Effector memory CD8-positive, alpha-beta T cell (primary cell): ENCODE results near the gene NRIP1.
A peak's percentile ranks its signal among the peaks of the same experiment; 100 is the strongest.

Experiments
- ATAC-seq: fragments of 150-1000 bp; cut with Tn5 transposase; replicated peaks from 2 replicates; pipeline ENCODE4 v1.10.0; 2021; ENCODE audit warnings: mild to moderate bottlenecking, moderate library complexity
- DNase-seq, 3 experiments: peaks; one replicate each; pipeline ENCODE4 v3.0.0; 2021
- H3K27ac Mint-ChIP-seq, 2 donors: one replicate each; pipeline ENCODE4 v1.8.0; 2022; ENCODE audit warnings: mild to moderate bottlenecking in 2 of 2, mixed read lengths in 2 of 2, moderate library complexity in 2 of 2
- H3K27me3 Mint-ChIP-seq, 2 donors: one replicate each; pipeline ENCODE4 v1.8.0; 2022; ENCODE audit warnings: mixed read lengths in 2 of 2
- H3K36me3 Mint-ChIP-seq: one replicate; pipeline ENCODE4 v1.8.0; 2022; ENCODE audit warnings: mild to moderate bottlenecking, moderate library complexity, mixed read lengths; ENCODE audit not compliant: insufficient read depth
- H3K4me1 Mint-ChIP-seq, 2 donors: one replicate each; pipeline ENCODE4 v1.8.0; 2022; ENCODE audit warnings: low read depth in 2 of 2, mixed read lengths in 2 of 2
- H3K4me3 Mint-ChIP-seq, 2 donors: one replicate each; pipeline ENCODE4 v1.8.0; 2022; ENCODE audit warnings: mild to moderate bottlenecking in 2 of 2, mixed read lengths in 2 of 2, moderate library complexity in 2 of 2
- H3K9me3 Mint-ChIP-seq, 2 donors: one replicate each; pipeline ENCODE4 v1.8.0; 2022; ENCODE audit warnings: mixed read lengths in 2 of 2

Gene NRIP1

GRCh38 chr21:15026370-15026769 lies 38.4 kb downstream of the NRIP1 start:
- Mint-ChIP-seq H3K4me3 (no peak overlapping the region), H3K27ac (no peak overlapping the region), H3K36me3 (no peaks in the 10 kb centered on the region), H3K4me1 (peaks cover 17 to 35% of the 10 kb centered on the region in 2 donors), H3K9me3 (no peaks in the 10 kb centered on the region), H3K27me3 (no peaks in the 10 kb centered on the region)
- DNase-seq, result no peak
- no peak for ATAC-seq

DNA sequence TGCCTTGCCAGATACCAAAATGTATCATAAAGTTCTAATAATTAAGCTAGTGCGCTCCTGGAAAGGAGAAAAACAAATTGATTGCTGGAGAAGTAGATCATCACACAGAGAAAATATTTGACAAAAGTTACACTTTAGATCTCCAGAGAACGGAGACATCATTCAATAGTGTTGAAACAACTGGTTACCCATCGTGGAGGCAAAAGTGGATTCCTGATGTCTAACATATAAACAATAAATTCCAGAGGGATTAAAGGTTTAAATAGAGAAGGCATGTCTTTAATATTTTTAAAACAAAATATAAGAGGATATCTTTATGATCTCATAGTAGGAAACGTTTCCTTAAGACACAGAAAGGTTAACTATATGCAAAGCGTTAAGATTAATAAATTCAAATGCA lies 41.0 kb downstream of the NRIP1 start:
- ATAC-seq, result no peak
- no peak for DNase-seq
- no peak overlapping the region for H3K4me3 Mint-ChIP-seq
- no peaks in the 10 kb centered on the region for H3K27me3 Mint-ChIP-seq
- H3K36me3 Mint-ChIP-seq, result no peaks in the 10 kb centered on the region
- H3K9me3 Mint-ChIP-seq, result no peaks in the 10 kb centered on the region
- H3K4me1 Mint-ChIP-seq, result peaks cover 14 to 21% of the 10 kb centered on the region in 2 donors
- H3K27ac Mint-ChIP-seq, result no peak overlapping the region

DNA sequence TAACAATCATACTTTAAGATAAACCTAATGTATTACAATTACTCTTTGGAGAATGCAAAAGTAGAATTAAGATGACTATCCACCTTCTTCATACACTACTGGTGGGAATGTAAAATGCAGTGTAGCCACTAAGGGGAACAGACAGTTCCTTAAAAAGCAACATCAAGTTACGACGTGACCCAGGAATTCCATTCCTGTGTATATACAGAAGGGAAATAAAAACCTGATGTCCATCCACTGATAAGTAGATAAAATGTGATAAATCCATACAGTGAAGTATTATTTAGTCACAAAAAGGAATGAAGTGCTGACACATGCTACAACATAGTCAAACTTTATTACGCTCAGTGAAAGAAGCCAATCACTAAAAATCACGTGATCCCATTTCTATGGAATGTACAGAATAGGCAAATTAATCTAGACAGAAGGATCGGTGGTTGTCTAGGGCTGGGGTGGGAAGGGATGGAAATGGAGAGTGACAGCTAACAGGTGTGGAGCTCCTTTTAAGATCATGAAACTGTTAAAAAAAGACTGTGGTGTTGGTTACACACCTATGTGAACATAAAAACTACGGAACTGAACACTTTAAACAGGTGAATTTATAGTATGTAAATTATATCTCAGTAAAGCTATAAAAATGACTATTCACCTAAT lies 42.1 kb downstream of the NRIP1 start:
- no peaks in the 10 kb centered on the region for H3K27me3 Mint-ChIP-seq
- no peaks in the 10 kb centered on the region for H3K36me3 Mint-ChIP-seq
- no peak overlapping the region for H3K4me3 Mint-ChIP-seq
- no peak for ATAC-seq
- no peaks in the 10 kb centered on the region for H3K9me3 Mint-ChIP-seq
- H3K27ac Mint-ChIP-seq, result no peak overlapping the region
- no peak for DNase-seq
- peaks cover 19 to 20% of the 10 kb centered on the region in 2 donors for H3K4me1 Mint-ChIP-seq

GRCh38 chr21:15020797-15021196 lies 44.0 kb downstream of the NRIP1 start:
- Mint-ChIP-seq H3K36me3 (no peaks in the 10 kb centered on the region), H3K27me3 (no peaks in the 10 kb centered on the region), H3K9me3 (no peaks in the 10 kb centered on the region), H3K4me1 (peaks cover 15 to 16% of the 10 kb centered on the region in 2 donors), H3K27ac (no peak overlapping the region), H3K4me3 (no peak overlapping the region)
- ATAC-seq, result no peak
- DNase-seq, result no peak

- Mint-ChIP-seq H3K27me3 (no peaks in the 10 kb centered on the region), H3K36me3 (no peaks in the 10 kb centered on the region), H3K4me1 (peaks cover 11 to 15% of the 10 kb centered on the region in 2 donors), H3K9me3 (no peaks in the 10 kb centered on the region), H3K27ac (no peak overlapping the region), H3K4me3 (no peak overlapping the region)
- DNase-seq (no peak), ATAC-seq (no peak)
Observed at GRCh38 chr21:15018382-15018781, 46.4 kb downstream of the NRIP1 start.

DNA sequence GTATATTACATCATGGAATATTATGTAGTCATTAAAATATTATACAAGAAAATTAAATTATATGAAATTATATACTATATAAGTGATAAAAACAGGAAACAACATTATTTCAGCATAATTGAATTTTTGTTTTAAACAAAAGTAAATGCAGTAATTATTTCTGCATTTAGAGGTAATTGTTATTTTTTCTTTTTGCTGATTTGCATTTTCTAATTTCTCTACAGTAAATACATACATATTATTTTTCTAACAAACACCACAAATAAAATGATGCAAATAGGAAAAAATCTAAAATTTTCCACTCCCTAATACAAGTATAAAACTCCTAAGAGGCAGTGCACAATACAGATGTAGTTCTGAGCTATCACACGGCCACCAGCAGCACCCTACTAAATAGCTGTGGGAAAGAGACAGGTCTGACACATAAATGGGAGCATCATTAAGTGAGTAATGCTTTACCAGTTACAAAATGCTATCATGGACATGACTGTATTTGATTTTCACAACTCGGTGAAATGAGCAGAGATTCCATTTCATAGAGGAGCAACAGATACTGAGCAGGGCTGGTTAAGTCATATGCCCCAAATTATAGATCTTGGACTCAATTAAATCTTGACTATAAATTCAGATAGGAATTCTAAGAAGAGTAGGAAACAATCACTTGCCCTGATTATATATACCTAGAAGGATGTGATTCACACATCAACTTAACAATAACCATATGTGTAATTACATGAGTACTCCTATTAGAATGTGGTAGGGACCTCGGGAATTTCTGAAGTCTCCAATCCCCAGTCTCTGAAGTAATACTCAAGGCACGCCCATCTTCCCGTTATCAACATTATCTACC lies 49.0 kb downstream of the NRIP1 start:
- Mint-ChIP-seq H3K9me3 (no peaks in the 10 kb centered on the region), H3K4me1 (peaks cover 5 to 9% of the 10 kb centered on the region in 2 donors), H3K36me3 (peaks cover 12% of the 10 kb centered on the region), H3K27me3 (no peaks in the 10 kb centered on the region), H3K27ac (no peak overlapping the region), H3K4me3 (no peak overlapping the region)
- ATAC-seq (no peak), DNase-seq (no peak)

DNA sequence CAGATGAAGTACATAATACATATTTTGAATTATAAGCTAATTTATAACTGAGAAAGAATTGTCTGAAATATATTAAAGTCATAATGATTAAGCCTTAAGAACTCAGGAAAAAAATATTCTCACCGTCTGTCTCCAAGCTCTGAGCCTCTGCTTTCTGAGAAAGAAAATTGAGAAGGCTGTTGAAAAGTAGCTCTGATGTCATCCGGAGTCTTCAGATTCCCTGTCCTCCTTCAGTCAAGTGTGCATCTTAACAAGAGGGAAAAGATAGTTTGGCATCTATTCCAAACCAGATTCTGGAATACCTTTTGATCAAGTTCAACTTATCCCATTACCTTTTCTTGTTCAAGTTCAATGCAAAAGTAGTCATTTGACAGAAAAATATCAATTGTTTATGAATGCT lies 50.6 kb downstream of the NRIP1 start:
- H3K27me3 Mint-ChIP-seq, result no peaks in the 10 kb centered on the region
- ATAC-seq (no peak), DNase-seq (no peak)
- H3K4me3 Mint-ChIP-seq, result no peak overlapping the region
- H3K27ac Mint-ChIP-seq, result no peak overlapping the region
- no peaks in the 10 kb centered on the region for H3K9me3 Mint-ChIP-seq
- H3K36me3 Mint-ChIP-seq, result peaks cover 12% of the 10 kb centered on the region
- H3K4me1 Mint-ChIP-seq, result peaks cover 6 to 7% of the 10 kb centered on the region in 2 donors

DNA sequence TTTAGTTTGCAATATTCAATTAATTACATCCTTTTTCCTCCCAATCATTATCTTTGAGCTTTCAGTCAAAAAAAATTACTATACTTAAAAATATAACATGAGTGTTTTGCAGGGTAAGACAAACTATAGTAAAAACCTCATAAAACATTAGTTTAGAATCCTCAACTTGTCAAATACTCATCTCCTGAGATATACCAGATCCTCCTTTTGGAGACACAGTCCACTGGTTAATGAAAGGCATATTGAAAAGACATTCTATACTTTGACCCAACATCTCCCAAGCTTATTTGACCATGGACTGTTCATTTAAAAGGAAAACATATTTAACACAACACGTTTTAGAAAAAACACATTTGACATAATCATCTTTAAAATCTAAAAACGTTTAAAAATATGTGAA lies 52.8 kb downstream of the NRIP1 start:
- DNase-seq (no peak), ATAC-seq (no peak)
- peaks cover 12% of the 10 kb centered on the region for H3K36me3 Mint-ChIP-seq
- no peaks in the 10 kb centered on the region for H3K27me3 Mint-ChIP-seq
- peaks cover under 1 to 14% of the 10 kb centered on the region in 2 donors for H3K4me1 Mint-ChIP-seq
- no peaks in the 10 kb centered on the region for H3K9me3 Mint-ChIP-seq
- no peak overlapping the region for H3K4me3 Mint-ChIP-seq
- no peak overlapping the region for H3K27ac Mint-ChIP-seq

DNA sequence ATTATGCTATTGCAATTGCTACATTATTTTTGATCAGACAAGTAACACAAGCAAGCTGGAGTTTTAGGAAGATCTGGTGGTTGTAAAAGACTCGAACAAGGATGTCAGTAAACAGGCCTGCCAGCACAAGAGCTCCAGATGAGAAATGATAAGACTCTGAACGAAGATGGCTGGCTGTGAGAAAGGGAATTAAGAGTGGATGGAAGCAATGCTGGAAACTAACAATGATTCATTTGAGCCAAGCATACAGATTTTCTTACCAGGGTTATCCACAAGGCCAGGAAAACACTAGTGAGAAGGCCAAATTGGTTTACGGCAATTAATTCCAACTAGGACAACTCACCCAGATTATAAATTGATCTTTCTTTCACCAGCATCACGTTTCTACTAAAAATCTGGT lies 54.2 kb downstream of the NRIP1 start:
- Mint-ChIP-seq H3K36me3 (peaks cover 14% of the 10 kb centered on the region), H3K9me3 (no peaks in the 10 kb centered on the region), H3K4me3 (no peak overlapping the region), H3K27me3 (no peaks in the 10 kb centered on the region), H3K4me1 (peaks cover 9 to 20% of the 10 kb centered on the region in 2 donors), H3K27ac (no peak overlapping the region)
- DNase-seq, result no peak
- ATAC-seq, result no peak

- H3K36me3 Mint-ChIP-seq, result peaks cover 14% of the 10 kb centered on the region
- H3K4me1 Mint-ChIP-seq, result peaks cover 9 to 19% of the 10 kb centered on the region in 2 donors
- H3K4me3 Mint-ChIP-seq, result no peak overlapping the region
- H3K27me3 Mint-ChIP-seq, result no peaks in the 10 kb centered on the region
- H3K27ac Mint-ChIP-seq, result no peak overlapping the region
- ATAC-seq (no peak), DNase-seq (no peak)
- no peaks in the 10 kb centered on the region for H3K9me3 Mint-ChIP-seq
Observed at GRCh38 chr21:15009837-15010363, 54.9 kb downstream of the NRIP1 start.

DNA sequence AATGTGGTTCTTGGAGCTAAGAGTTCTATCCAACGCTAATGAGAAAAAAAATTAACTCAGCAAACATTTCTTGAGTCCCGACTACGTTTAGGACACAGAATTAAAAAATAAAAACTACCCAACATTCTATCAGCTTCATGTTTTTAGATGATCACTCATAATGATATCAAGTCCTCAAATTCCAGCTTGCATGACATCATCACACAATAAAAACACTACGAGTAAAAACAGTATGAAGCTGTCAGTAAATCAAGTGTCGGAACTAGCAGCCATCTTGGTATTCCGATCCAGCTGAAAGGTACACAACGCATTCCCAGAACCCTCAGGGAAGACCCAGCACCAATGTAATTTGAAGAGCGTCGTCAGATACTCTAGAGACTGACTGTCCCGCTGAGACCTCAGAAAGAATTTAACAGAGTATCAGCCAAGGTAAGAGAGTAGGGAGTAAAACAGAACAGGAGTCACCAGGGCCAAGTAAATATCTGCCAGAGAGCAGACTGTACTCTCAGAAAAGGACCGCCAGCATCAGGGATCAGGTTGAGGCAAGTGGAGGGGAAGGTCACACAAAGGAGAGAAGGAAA lies 57.0 kb downstream of the NRIP1 start:
- Mint-ChIP-seq H3K27me3 (no peaks in the 10 kb centered on the region), H3K4me1 (peaks cover 20 to 25% of the 10 kb centered on the region in 2 donors), H3K9me3 (no peaks in the 10 kb centered on the region), H3K27ac (no peak overlapping the region), H3K36me3 (peaks cover 13% of the 10 kb centered on the region), H3K4me3 (no peak overlapping the region)
- no peak for DNase-seq
- ATAC-seq, result no peak

DNA sequence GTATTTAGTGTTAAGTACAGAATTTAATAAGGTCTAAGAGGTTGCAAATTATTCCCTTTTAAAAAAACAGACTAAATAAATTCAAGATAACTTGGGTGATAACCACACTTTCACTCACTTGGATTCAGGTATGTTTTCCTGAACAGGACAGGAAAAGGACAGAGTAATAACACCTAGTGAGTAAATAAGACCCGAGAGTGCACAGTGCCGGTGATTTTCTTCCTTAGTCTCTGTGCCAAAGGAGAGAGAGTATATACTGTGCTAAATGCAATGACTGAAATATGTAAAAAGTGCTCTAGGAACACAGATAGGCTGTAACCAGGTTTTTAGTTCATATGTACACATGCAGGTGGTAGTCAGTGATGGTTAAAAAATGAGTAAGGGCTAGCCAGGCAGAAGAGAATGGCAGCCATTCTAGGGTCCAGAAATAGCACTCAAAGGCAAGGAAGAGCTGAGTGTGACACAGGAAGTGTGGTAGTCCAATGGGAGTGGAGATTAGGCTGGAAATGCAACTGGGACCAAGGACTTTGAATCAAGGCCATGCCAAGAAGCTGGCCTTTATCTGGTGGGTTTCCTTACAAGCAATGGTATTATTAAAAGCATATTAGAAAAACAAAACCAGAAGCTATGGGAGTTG lies 58.1 kb downstream of the NRIP1 start:
- H3K36me3 Mint-ChIP-seq, result peaks cover 2% of the 10 kb centered on the region
- ATAC-seq (no peak), DNase-seq (no peak)
- H3K9me3 Mint-ChIP-seq, result no peaks in the 10 kb centered on the region
- H3K4me3 Mint-ChIP-seq, result no peak overlapping the region
- H3K27ac Mint-ChIP-seq, result peak overlapping the region in 1 of 2 donors; percentile 75
- peaks cover 26 to 31% of the 10 kb centered on the region in 2 donors for H3K4me1 Mint-ChIP-seq
- no peaks in the 10 kb centered on the region for H3K27me3 Mint-ChIP-seq

DNA sequence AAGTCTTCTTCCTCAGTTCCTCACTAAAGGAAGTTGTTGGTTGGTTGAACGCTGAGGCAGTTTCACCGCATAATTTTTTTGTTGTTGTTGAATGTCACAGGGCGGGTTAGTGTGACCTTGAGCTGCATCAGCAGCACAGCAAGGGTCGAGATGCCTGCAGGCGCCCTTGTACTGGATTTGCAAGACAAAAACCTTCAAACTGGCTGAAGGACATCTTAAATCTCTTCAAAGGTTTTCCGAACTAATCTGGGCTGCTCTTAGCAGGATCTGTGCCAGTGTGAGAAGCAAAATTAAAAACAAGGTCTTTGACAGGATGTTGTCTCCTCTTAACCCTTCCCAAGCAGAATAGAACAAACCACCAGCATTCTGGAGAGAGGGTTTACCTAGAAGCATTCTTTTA lies 59.4 kb downstream of the NRIP1 start:
- Mint-ChIP-seq H3K4me3 (peak overlapping the region in 1 of 2 donors; percentile 44), H3K27ac (peak overlapping the region; percentile 32 to 58), H3K4me1 (peaks cover 27 to 32% of the 10 kb centered on the region in 2 donors), H3K36me3 (peaks cover 2% of the 10 kb centered on the region), H3K27me3 (no peaks in the 10 kb centered on the region), H3K9me3 (no peaks in the 10 kb centered on the region)
- DNase-seq (no peak), ATAC-seq (peak; percentile 75)
